ENCODE data around the gene SLC37A1.

The SLC37A1 gene

DNA sequence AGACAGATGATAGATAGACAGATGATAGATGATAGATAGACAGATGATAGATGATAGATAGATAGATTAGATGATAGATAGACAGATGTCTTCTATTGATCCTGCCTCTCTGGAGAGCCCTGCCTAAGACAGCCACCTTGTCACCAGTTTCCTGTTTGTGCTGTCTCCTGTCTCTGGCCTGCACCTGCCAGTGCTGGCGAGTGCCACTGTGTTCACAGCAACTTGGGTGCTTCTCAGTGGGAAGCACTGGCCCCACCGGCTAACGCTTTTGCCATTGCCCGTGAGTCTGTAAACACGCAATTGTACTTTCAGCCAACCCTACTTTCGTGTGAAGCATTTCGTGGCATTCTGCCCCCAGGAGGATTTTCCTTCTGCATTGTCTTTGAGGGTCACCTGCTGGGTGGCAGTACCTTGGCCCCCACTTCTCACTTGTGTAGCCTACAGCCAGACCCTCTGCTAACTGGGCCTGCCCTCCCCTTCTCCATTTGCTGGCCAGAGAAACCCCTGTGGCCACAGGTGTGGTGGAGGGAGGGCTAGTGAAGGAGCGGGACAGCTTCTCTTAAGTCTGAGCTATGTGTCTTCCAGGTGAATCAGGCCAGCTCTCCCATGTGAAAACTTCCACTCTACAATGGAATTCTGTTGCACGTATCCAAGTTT, 116.4 kb downstream of the SLC37A1 start:
- H3K4me3 ChIP-seq (ENCODE audit: low read length) = no peak overlapping the region
- no peak for DNase-seq (ENCODE audit: low read depth)
- TF ChIP-seq, protein P1, sequence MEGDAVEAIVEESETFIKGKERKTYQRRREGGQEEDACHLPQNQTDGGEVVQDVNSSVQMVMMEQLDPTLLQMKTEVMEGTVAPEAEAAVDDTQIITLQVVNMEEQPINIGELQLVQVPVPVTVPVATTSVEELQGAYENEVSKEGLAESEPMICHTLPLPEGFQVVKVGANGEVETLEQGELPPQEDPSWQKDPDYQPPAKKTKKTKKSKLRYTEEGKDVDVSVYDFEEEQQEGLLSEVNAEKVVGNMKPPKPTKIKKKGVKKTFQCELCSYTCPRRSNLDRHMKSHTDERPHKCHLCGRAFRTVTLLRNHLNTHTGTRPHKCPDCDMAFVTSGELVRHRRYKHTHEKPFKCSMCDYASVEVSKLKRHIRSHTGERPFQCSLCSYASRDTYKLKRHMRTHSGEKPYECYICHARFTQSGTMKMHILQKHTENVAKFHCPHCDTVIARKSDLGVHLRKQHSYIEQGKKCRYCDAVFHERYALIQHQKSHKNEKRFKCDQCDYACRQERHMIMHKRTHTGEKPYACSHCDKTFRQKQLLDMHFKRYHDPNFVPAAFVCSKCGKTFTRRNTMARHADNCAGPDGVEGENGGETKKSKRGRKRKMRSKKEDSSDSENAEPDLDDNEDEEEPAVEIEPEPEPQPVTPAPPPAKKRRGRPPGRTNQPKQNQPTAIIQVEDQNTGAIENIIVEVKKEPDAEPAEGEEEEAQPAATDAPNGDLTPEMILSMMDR (conservative IDR thresholded peaks at IDR 0.05; ENCODE audit: low read depth, low read length) = no peak

DNA sequence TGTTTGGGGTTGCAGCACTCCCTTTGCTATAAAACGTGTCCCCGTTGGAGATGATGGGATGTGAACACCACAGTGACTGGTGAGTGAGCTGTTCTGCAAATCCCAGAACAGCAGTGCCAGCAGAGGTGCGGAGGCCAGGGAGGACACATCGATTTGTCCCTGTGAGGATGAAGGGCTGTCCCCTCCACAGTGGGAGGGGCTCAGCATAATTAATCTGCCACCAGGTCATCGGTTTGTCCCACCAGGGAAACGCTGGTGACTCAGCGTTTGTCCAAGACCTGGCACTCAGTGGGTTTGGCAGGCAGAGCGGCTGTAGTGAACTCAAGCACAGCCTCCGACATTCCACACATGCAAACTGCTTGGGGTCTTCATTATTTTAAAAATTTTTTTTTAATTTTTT, 117.0 kb downstream of the SLC37A1 start:
- H3K4me3 ChIP-seq (ENCODE audit: low read length) = no peak overlapping the region
- TF ChIP-seq, protein P1 (conservative IDR thresholded peaks at IDR 0.05; ENCODE audit: low read depth, low read length) = no peak
- DNase-seq (ENCODE audit: low read depth) = no peak

Measured in retinal pigment epithelial cell (primary cell).